GM11168 (cell line): Measurements from ENCODE around the gene B4GALT5.
"Not testable (repeated sequence)": the region's sequence is repeated elsewhere in the genome, so short reads cannot be mapped to it uniquely, and the experiment has no call there.

Source experiments
- in situ Hi-C: fragments of 300-500 bp; cut with MboI; formaldehyde crosslinking; loops from one replicate; pipeline ENCODE4 v1.12.0; 2022; ENCODE audit warnings: low sequenced_read_pairs; ENCODE audit not compliant: unreplicated experiment

The B4GALT5 gene, protein sequence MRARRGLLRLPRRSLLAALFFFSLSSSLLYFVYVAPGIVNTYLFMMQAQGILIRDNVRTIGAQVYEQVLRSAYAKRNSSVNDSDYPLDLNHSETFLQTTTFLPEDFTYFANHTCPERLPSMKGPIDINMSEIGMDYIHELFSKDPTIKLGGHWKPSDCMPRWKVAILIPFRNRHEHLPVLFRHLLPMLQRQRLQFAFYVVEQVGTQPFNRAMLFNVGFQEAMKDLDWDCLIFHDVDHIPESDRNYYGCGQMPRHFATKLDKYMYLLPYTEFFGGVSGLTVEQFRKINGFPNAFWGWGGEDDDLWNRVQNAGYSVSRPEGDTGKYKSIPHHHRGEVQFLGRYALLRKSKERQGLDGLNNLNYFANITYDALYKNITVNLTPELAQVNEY

DNA sequence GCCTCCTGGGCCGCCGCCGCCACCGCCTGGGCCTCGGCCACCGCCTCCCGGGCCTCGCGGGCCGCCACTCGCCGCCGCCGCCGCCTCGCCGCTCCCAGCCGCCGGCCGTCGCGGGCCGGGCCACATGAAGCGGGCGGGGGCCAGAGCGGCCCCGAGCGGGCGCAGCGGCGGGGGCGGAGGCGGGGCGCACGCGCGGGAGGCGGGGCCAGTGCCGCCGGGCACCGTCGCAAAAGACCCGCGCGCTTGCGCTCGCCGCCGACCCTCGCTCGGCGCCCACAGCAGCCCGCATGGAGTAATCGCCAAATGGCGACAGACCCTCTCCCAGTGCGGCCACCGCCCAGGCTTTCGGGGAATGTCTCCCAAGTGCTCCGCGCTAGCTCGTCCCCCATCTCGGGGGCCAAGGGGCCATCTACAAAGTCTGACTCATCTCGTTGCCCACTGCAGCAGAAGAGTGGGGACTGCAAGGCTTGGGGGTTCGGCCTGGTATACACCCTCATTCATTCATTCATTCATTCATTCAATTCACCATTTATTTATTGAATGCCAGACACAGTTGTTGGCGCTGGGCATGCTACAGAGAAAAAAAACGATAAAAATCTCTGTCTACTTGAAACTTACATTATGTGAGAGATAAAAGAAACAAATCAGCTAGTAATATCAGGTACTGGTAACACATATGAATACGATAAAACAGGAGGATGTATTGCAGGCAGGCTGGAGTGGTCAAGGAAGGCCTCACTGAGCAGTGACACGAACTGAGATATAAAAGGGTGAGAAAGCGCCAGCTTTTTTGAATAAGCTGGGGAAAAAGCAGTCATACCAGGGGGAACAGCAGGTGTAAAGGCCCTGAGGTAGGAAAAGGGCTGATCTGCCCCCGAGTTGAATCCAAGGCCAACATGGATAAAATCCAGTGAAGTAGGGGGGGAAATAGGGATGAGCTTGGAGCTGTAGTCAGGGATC is at the start of gene B4GALT5:
Gene B4GALT5, minus strand, starts transcription at position 126 of the 960 bp plus-strand sequence. CDS start 188 bp downstream, outside the sequence.
- in situ Hi-C loops: no loop called here

DNA sequence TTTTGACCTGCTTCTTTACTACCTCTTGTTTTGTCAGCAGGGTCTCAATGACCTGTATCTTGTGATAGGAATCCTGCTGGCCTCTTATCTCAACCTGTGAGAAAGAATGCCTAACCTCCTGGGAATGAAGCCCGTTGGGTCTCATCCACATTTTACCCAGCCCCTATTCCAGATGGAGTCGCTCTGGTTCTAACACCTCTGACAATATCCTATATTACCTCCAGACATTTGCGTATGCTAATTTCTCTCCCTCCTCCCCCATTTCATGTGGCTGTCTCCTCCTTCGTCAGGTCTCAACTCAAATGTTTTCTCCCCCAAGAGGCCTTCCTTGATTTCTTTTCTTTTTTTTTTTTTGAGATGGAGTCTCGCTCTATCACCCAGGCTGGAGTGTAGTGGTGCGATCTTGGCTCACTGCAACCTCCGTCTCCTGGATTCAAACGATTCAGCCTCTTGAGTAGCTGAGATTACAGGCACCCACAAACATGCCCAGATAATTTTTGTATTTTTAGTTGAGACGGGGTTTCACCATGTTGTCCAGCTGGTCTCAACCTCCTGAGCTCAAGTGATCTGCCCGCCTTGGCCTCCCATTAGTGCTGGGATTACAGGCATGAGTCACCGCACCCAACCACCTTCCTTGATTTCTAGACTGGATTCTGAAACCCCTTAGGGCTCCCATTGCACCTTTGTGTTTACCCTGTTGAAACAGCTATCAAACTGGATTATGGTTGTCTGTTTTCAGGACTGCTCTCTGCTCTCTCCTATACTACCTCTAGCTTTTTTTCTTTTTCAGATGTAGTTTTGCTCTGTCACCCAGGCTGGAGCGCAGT is 49.5 kb upstream of the B4GALT5 start:
- in situ Hi-C loops: no loop called here

DNA sequence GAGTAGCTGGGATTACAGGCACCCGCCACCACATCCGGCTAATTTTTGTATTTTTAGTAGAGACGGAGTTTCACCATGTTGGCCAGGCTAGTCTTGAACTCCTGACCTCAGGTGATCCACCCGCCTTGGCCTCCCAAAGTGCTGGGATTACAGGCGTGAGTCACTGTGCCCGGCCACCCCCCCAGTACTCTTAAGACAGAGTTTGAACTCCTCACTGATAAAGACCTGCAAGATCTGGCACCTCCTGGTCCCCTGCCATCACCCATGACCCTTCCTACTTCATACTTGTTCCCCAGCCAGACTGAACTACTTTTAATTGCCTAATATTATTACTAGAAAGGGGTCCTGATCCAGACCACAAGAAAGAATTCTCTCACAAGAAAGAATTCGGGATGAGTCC is 48.2 kb upstream of the B4GALT5 start:
- in situ Hi-C loops: not testable (repeated sequence)

DNA sequence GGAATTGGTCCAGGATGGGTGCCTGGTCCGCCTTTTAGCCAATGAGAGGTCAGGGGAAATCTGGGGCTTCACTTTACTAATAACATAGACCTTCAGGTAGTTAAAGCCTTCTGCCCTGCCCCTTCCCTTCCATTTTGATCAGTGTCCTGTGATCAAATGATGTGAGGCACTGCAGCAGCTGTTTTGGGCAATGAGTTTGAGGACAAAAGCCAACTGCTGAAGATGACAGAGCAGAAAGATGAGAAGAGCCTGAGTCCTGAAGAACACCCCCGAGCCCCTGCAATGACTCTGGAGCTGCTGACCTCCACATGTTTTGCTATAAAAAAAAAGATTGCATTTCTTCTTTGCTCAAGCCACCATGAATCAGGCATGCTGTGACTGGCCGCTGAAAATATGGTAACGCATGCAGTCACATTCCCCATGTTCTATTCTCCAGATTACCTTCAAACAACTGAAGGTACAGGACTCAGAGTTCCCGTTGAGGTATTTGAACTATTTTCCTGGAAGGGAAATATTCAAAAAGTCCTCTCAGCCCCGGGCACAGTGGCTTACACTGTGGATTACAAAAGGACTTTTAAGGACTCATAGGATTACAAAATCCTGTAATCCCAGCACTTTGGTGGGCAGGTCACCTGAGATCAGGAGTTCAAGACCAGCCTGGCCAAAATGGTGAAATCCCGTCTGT is 45.7 kb upstream of the B4GALT5 start:
- in situ Hi-C loops: no loop called here

- in situ Hi-C loops: no loop called here
Measured at GRCh38 chr20:49758781-49759180, 45.1 kb upstream of the B4GALT5 start.

DNA sequence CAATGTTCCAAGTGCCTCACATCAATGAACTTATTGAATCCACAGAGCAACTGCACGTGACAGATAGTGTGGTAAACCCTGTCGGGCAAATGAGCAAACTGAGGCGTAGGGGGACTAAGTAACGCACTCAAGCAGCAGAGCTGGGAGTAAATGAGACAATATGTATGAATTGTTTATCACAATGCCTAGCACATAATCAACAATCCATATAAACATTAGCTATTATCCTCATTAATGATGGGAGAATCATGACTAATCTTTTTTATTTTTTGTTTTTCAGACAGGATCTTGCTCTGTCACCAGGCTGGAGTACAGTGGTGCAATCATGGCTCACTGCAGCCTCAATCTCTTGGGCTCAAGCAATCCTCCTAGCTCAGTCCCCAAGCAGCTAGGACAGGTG is 43.9 kb upstream of the B4GALT5 start:
- in situ Hi-C loops: no loop called here

DNA sequence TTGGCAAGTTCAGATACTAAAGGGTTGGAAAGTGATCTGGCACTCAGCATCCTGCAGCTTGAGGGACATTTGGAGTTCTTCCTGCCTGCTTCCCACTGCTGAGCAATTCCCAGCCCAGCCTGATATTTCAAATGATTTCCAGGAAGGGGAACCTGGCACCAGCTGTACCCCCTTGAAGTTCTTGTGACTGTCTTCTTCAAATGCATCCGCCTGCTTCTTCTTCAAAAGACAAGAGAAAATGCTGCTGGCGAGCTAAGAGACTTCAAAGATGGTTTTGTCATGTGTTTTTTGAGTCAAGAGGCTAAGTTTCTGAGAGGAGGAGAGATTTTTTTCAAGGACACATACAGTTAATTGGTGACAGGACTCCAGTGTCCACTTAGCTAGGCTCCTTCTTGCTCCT is 42.6 kb upstream of the B4GALT5 start:
- in situ Hi-C loops: no loop called here

DNA sequence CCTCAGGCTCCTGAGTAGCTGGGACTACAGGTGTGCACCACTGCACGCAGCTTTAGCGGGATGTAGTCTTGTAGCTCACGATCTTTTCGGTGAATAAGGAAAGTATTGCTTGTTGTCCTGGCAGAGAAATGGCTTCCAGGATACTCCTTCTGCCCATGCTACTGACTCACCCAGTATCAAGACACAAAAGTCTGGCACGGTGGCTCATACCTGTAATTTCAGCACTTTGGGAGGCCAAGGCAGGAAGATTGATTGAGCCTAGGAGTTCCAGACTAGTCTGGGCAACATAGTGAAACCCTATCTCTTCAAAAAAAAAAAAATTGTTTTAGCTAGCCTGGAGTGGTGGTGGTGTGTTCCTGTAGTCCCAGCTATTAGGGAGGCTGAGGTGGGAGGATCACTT is 40.9 kb upstream of the B4GALT5 start:
- in situ Hi-C loops: no loop called here

DNA sequence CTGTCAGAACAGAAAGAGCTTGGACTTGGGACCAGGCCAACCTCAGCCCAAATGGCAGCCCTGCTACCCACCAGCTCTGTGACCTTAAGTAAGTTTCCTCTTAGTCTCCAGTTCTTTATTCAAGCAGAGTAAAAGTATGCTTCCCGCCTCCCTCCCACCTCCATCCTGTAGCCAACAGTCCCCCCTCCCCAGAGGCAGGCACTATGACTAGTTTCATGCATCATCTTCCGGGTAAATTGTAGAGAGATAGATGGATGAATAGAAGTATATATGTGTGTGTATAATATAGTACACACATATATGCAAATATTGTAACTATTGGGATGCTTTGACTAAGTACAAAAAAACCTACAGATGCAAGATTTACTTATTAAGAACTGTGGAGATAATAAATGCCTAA is 39.5 kb upstream of the B4GALT5 start:
- in situ Hi-C loops: no loop called here

DNA sequence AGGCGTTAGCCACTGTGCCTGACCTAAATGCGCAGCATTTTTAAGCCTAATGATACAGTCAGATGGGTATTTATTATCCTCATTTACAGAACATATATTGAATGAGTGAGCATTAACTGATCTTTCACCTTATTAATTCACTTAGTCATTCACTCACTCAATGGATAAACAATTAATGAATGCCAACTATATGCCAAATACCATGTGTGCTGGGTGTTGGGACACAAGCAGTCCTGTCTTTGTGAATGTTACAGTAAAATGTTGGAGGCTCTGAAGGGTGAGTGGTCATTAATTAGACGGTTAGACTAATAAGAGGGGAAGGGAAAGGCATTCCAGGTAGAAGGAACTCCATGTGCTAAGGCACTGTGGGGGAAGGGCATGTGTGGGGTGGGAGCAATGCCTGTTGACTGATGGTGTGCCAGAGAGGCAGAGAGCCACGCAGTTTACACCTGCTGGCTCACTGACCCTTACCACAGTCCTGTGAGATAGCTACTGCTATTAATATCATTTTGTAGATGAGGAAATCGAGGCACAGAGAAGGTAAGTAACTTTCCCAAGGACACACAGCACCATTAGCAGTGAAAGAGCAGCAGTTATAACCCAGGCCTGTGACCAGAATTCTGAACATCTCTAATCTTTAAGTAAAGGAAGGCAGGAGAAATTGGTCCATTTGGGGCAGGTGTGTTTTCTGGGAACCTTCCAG is 38.7 kb upstream of the B4GALT5 start:
- in situ Hi-C loops: no loop called here

DNA sequence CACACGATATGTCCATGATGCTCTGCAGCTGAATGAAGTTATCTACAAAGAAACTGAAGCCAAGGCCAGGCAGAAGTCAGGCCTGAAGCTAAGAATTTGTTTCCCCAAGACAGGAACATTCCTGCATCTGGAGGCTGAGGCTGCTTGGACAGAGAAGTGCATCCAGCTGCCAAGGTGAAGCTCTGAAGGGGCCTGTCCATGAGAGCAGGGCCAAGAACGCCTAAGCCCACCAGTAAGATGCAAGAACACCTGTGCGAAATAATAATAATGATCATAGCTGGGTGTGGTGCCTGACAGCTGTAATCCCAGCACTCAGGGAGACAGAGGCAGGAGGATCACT is 37.7 kb upstream of the B4GALT5 start:
- in situ Hi-C loops: no loop called here

- in situ Hi-C loops: no loop called here
Measured at GRCh38 chr20:49750611-49751396, 37.1 kb upstream of the B4GALT5 start.

- in situ Hi-C loops: no loop called here
Measured at GRCh38 chr20:49749625-49750024, 35.9 kb upstream of the B4GALT5 start.

- in situ Hi-C loops: no loop called here
Measured at GRCh38 chr20:49748525-49748838, 34.8 kb upstream of the B4GALT5 start.

- in situ Hi-C loops: no loop called here
Measured at GRCh38 chr20:49747707-49748524, 34.2 kb upstream of the B4GALT5 start.

- in situ Hi-C loops: no loop called here
Measured at GRCh38 chr20:49742948-49743347, 29.3 kb upstream of the B4GALT5 start.

- in situ Hi-C loops: no loop called here
Measured at GRCh38 chr20:49741977-49742376, 28.3 kb upstream of the B4GALT5 start.

- in situ Hi-C loops: no loop called here
Measured at GRCh38 chr20:49740807-49741206, 27.1 kb upstream of the B4GALT5 start.
